ENCODE results near the gene RALB.

DNA sequence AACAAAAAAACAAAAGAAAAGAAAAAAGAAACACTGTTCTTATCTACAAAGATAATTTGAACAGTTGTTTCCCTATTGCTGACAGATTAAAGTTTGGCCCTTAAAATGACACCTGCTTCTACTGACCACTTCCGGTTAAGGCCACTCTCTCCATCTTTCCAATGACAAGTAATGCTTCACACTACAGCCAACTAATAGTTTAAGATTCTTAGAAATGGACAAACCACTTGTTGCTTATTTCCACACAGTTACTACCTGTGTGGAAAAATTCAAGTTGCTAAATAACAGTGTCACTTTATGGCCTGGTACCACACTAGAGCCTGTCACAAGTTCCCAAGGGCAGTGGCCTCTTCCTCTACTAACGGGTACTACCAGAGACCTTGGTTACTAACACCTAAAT, 31.9 kb upstream of the RALB start:
- TF ChIP-seq, protein P1, sequence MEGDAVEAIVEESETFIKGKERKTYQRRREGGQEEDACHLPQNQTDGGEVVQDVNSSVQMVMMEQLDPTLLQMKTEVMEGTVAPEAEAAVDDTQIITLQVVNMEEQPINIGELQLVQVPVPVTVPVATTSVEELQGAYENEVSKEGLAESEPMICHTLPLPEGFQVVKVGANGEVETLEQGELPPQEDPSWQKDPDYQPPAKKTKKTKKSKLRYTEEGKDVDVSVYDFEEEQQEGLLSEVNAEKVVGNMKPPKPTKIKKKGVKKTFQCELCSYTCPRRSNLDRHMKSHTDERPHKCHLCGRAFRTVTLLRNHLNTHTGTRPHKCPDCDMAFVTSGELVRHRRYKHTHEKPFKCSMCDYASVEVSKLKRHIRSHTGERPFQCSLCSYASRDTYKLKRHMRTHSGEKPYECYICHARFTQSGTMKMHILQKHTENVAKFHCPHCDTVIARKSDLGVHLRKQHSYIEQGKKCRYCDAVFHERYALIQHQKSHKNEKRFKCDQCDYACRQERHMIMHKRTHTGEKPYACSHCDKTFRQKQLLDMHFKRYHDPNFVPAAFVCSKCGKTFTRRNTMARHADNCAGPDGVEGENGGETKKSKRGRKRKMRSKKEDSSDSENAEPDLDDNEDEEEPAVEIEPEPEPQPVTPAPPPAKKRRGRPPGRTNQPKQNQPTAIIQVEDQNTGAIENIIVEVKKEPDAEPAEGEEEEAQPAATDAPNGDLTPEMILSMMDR (IDR thresholded peaks at IDR 0.05; ENCODE audit: borderline replicate concordance, extremely low read depth, low read length, poor library complexity, severe bottlenecking): no peak
- TF ChIP-seq EZH2 (IDR thresholded peaks at IDR 0.05; ENCODE audit: borderline replicate concordance, low read depth, low read length, severe bottlenecking): no peak
